Testis (tissue), 3 donors: ENCODE results near the gene SGIP1. TPM values are rescaled to one million over a fixed set of nuclear protein-coding genes. Genes with fewer than 3 reads are reported as not detected.

Experiments
- DNase-seq: peaks from one replicate; pipeline ENCODE4 v3.0.0-alpha.2; 2019
- H3K27ac ChIP-seq, 2 donors: fragments of 200-600 bp; sonication (generic); one replicate each; pipeline ENCODE4 v1.5.1; 2019
- H3K27me3 ChIP-seq: fragments of 200-600 bp; sonication (generic); one replicate; pipeline ENCODE4 v1.5.1; 2019
- H3K36me3 ChIP-seq: fragments of 200-600 bp; sonication (generic); one replicate; pipeline ENCODE4 v1.5.1; 2017; ENCODE audit warnings: low read depth; ENCODE audit errors: missing control alignments
- H3K4me1 ChIP-seq: fragments of 200-600 bp; sonication (generic); one replicate; pipeline ENCODE4 v1.5.1; 2019
- H3K4me3 ChIP-seq, 2 donors: fragments of 200-600 bp; sonication (generic); one replicate each; pipeline ENCODE4 v1.5.1; 2017 to 2019
- H3K9me3 ChIP-seq: fragments of 200-600 bp; sonication (generic); one replicate; pipeline ENCODE4 v1.5.1; 2017
- POLR2A ChIP-seq: fragments of 450-650 bp; IDR thresholded peaks from one replicate; pipeline ENCODE4 v1.6.1; 2017; ENCODE audit warnings: antibody characterized with exemption, mild to moderate bottlenecking, moderate library complexity
- WGBS, 2 donors: methylation state at CpG; one replicate each; pipeline ENCODE4 v1.1.5; 2018; 5-methylcytosine and 5-hydroxymethylcytosine counted together
- intact Hi-C: fragments of 100-400 bp; cut with DNase I; formaldehyde crosslinking; loops from one replicate; pipeline ENCODE4 v1.15.1; 2023; ENCODE audit warnings: low total_unique reads
- polyA plus RNA-seq: library from polyadenylated mRNA; stranded (reverse); fragments of 350-450 nt; fragmentation: Illumina TruSeq; extraction: RNeasy Lipid Tissue Mini Kit (QIAGEN cat#74804); gene quantifications from one replicate; pipeline ENCODE4 v1.2.3, GENCODE V29; 2014; ENCODE audit warnings: low read depth, low replicate concordance; ENCODE audit not compliant: insufficient read depth
- total RNA-seq, 2 donors: library from RNA; depleted of rRNA; stranded (reverse); fragments of >200 nt; gene quantifications; one replicate each; pipeline ENCODE4 v1.2.3, GENCODE V29; 2016
- TF ChIP-seq, protein P1 (sequence below), 3 experiments: fragments of 450-650 bp in 2 of 3; fragments of 200-600 bp in 1 of 3; sonication (generic) in 1 of 3; IDR thresholded peaks; one replicate each; pipeline ENCODE4 v1.5.1; 2016 to 2019; ENCODE audit warnings: antibody characterized with exemption in 3 of 3, mild to moderate bottlenecking in 2 of 3, moderate library complexity in 1 of 3

SGIP1 gene
- total and polyA plus RNA-seq, 3 donors from 2014 or later, result 11.7 to 67.9 (median 48.1) TPM

DNA sequence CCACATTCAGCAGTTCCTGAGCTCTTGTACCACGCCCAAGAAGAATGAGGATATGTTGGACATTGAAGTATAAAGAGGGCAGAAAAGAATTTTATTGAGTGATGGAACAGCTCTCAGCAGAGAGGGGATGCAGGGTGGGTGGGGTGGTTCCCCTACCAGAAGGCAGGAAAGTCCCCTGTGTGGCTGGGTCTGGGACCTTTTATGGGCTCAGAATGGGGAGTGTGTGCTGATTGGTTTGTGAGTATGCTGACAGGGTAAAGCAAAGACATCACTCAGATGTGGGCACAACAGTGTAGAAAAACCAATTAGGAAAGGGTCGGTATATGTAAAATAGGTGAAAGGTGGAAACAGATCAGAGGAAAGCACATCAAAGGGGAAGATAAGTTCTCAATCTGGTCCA lies 62.2 kb downstream of the SGIP1 start:
- WGBS, 2 donors, result 92 to 94% methylated on average over 2 of the region's 2 CpGs
- intact Hi-C loops, result no loop called here
- H3K4me3 ChIP-seq, result no peak overlapping the region
- H3K9me3 ChIP-seq, result no peaks in the 10 kb centered on the region
- DNase-seq, result no peak
- H3K27ac ChIP-seq, result no peak overlapping the region
- no peaks in the 10 kb centered on the region for H3K4me1 ChIP-seq
- no peaks in the 10 kb centered on the region for H3K27me3 ChIP-seq
- no peak for TF ChIP-seq POLR2A
- TF ChIP-seq, protein P1, sequence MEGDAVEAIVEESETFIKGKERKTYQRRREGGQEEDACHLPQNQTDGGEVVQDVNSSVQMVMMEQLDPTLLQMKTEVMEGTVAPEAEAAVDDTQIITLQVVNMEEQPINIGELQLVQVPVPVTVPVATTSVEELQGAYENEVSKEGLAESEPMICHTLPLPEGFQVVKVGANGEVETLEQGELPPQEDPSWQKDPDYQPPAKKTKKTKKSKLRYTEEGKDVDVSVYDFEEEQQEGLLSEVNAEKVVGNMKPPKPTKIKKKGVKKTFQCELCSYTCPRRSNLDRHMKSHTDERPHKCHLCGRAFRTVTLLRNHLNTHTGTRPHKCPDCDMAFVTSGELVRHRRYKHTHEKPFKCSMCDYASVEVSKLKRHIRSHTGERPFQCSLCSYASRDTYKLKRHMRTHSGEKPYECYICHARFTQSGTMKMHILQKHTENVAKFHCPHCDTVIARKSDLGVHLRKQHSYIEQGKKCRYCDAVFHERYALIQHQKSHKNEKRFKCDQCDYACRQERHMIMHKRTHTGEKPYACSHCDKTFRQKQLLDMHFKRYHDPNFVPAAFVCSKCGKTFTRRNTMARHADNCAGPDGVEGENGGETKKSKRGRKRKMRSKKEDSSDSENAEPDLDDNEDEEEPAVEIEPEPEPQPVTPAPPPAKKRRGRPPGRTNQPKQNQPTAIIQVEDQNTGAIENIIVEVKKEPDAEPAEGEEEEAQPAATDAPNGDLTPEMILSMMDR (IDR thresholded peaks at IDR 0.05), result no peak
- H3K36me3 ChIP-seq, result no peaks in the 10 kb centered on the region

DNA sequence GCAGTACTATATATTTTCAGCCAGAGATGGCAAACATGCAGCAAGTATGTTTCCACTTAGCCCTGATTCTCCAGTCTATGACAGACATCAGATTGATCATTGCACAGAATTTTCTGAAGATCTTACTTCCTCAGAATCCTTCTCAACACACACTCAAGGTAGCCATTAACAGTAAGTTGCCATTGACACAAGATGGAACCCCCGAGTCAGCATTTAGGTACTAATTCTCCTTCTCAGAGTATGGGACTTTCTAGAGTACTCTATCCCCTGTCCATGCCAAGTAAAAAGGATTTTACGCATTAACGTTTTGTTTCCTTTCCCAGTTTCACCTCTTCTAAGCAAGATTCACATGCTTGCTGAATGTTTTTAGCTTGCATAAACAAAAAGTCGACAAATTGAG lies 63.5 kb downstream of the SGIP1 start:
- intact Hi-C loops, result no loop called here
- DNase-seq, result no peak

DNA sequence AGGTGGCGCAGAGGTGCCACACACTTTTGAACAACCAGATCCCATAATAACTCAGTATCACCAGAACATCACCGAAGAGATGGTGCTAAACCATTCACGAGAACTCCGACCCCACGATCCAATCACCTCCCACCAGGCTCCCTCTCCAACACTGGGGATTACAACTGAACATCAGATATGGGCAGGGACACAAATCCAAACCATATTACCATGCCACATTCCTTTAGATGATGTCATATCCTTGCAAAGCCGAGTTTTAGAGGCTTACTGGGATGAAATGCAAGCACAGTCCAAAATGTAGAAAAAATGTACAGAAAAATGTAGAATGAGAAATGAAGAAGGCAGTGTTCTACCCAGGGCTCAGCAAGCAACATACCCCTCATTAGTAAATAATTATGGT lies 64.7 kb downstream of the SGIP1 start:
- no peak overlapping the region for H3K4me3 ChIP-seq
- H3K27me3 ChIP-seq, result no peaks in the 10 kb centered on the region
- no peaks in the 10 kb centered on the region for H3K9me3 ChIP-seq
- H3K4me1 ChIP-seq, result no peaks in the 10 kb centered on the region
- H3K36me3 ChIP-seq, result no peaks in the 10 kb centered on the region
- TF ChIP-seq, protein P1 (IDR thresholded peaks at IDR 0.05), result no peak
- intact Hi-C loops, result no loop called here
- no peak overlapping the region for H3K27ac ChIP-seq
- WGBS, 2 donors, result 86% methylated on average over 6 of the region's 6 CpGs
- no peak for DNase-seq

More for the DNA sequence above, 63.5 kb downstream of the SGIP1 start:
- no peaks in the 10 kb centered on the region for H3K4me1 ChIP-seq
- H3K27ac ChIP-seq, result no peak overlapping the region
- no peak for TF ChIP-seq POLR2A
- TF ChIP-seq, protein P1 (IDR thresholded peaks at IDR 0.05), result no peak
- no peaks in the 10 kb centered on the region for H3K27me3 ChIP-seq
- no peaks in the 10 kb centered on the region for H3K9me3 ChIP-seq
- WGBS, 2 donors, result 92 to 93% methylated on average over 4 of the region's 4 CpGs
- no peak overlapping the region for H3K4me3 ChIP-seq
- no peaks in the 10 kb centered on the region for H3K36me3 ChIP-seq

DNA sequence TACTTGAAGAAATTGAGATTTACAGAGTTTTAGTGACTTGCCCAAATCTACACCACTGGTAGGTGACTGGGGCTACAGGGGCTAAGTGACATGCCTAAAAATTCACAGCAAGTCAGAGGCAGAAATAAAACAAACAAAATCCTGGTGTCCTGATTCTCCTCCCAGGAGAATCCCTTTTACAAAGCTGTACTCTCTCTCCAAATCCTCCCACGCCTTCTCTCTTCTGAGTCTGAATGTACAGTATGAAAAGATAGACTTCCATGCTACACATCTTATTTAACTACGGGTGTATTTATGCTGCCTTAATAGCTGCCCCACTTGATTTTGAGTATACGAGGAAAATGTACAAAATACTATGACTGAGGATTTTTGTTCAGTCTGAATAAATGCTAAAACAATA lies 65.4 kb downstream of the SGIP1 start:
- no peaks in the 10 kb centered on the region for H3K9me3 ChIP-seq
- TF ChIP-seq, protein P1 (IDR thresholded peaks at IDR 0.05), result no peak
- no peak for TF ChIP-seq POLR2A
- H3K27ac ChIP-seq, result no peak overlapping the region
- no peaks in the 10 kb centered on the region for H3K27me3 ChIP-seq
- WGBS, 2 donors, result 62 to 70% methylated on average over 3 of the region's 3 CpGs
- no peak overlapping the region for H3K4me3 ChIP-seq
- intact Hi-C loops, result no loop called here
- H3K36me3 ChIP-seq, result no peaks in the 10 kb centered on the region
- H3K4me1 ChIP-seq, result no peaks in the 10 kb centered on the region
- DNase-seq, result no peak

DNA sequence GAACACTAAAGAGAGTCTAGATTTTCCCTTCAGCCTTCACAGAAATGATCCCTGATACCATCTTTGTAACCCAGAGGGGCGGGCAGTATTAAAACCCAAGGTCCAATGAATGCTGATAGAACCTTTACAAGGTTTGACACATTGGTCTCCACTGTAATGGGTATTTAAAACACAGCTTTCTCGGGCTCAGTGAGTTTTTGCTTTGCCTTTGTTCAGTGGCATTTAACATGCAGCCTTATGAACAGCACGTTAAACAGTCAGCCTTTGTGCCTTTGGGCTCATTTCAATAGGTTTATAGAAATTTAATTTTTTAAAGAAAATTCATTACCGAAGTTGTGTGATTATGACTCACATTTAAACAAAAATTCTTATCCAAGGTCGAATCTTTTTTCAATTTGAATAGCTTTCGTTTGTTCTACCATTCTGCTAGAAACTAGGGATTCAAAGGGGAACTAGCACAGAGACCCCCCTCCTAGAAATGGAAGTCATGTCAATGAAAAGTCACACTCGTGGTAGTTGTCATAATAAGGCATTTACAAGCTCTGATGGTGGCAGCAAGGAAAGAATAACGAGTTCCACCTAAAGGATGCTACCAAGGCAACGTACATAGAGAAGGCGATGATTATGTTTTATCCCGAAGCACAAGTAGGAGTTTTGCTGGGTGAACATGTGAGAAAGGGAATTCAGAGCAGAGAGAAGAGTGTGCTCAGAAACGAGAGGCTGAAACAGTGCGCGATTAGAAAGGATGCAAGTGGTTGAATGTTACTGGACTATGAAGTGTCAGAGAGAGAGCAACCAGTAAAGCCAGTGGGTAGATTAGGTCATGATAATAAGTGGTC lies 66.2 kb downstream of the SGIP1 start:
- H3K4me3 ChIP-seq, result no peak overlapping the region
- TF ChIP-seq POLR2A, result no peak
- TF ChIP-seq, protein P1 (IDR thresholded peaks at IDR 0.05), result no peak
- H3K9me3 ChIP-seq, result no peaks in the 10 kb centered on the region
- no peak for DNase-seq
- H3K36me3 ChIP-seq, result no peaks in the 10 kb centered on the region
- H3K27me3 ChIP-seq, result no peaks in the 10 kb centered on the region
- 54 to 80% methylated on average over 14 of the region's 14 CpGs for WGBS, 2 donors
- H3K27ac ChIP-seq, result no peak overlapping the region
- intact Hi-C loops, result no loop called here
- H3K4me1 ChIP-seq, result no peaks in the 10 kb centered on the region
